Stimulated activated CD8-positive, alpha-beta memory T cell treated with anti-CD3 and anti-CD28 coated beads, Interleukin-4, amount 100 ng/mL, for 1 hour (primary cell): ENCODE measurements around the gene SMC3.
"Not testable (repeated sequence)": the region's sequence is repeated elsewhere in the genome, so short reads cannot be mapped to it uniquely, and the experiment has no call there.

Source experiments
- DNase-seq, 2 donors: peaks; one replicate each; pipeline ENCODE4 v3.0.0-alpha.2; 2020; ENCODE audit warnings: low read depth in 2 of 2, low spot score in 1 of 2

Gene SMC3

GRCh38 chr10:110567201-110568054 lies at the start of gene SMC3:
SMC3 (plus strand) TSS chr10:110567695; CDS start chr10:110567817, 122 bp downstream.
- DNase-seq: peak; percentile 71 to 81

GRCh38 chr10:110522365-110522988 lies 45.0 kb upstream of the SMC3 start:
- no peak for DNase-seq

- DNase-seq: no peak
Measured at GRCh38 chr10:110523736-110524135, 43.8 kb upstream of the SMC3 start.

- no peak for DNase-seq
Measured at GRCh38 chr10:110524179-110524858, 43.2 kb upstream of the SMC3 start.

GRCh38 chr10:110524859-110525232 lies 42.6 kb upstream of the SMC3 start:
- no peak for DNase-seq

- DNase-seq: no peak
Measured at GRCh38 chr10:110525349-110526260, 41.9 kb upstream of the SMC3 start.

- no peak for DNase-seq
Measured at GRCh38 chr10:110527731-110528171, 39.7 kb upstream of the SMC3 start.

- DNase-seq: no peak
Measured at GRCh38 chr10:110528224-110528996, 39.1 kb upstream of the SMC3 start.

- DNase-seq: not testable (repeated sequence)
Measured at GRCh38 chr10:110528997-110529524, 38.4 kb upstream of the SMC3 start.

GRCh38 chr10:110529596-110530011 lies 37.9 kb upstream of the SMC3 start:
- DNase-seq: no peak

- DNase-seq: no peak
Measured at GRCh38 chr10:110530131-110530831, 37.2 kb upstream of the SMC3 start.

GRCh38 chr10:110531687-110532086 lies 35.8 kb upstream of the SMC3 start:
- no peak for DNase-seq

- DNase-seq: not testable (repeated sequence)
Measured at GRCh38 chr10:110532628-110533027, 34.9 kb upstream of the SMC3 start.

- no peak for DNase-seq
Measured at GRCh38 chr10:110533149-110533548, 34.3 kb upstream of the SMC3 start.

GRCh38 chr10:110534571-110534970 lies 32.9 kb upstream of the SMC3 start:
- no peak for DNase-seq

- peak; percentile 35 to 37 for DNase-seq
Measured at GRCh38 chr10:110535958-110536891, 31.3 kb upstream of the SMC3 start.

- DNase-seq: no peak
Measured at GRCh38 chr10:110539091-110539490, 28.4 kb upstream of the SMC3 start.

- DNase-seq: no peak
Measured at GRCh38 chr10:110540031-110540430, 27.5 kb upstream of the SMC3 start.
